Esophagus squamous epithelium (tissue), 4 donors: ENCODE results near the gene THOC1.

Source experiments
- CTCF ChIP-seq, 6 experiments: fragments of 450-650 bp in 4 of 6; fragments of 200-600 bp in 2 of 6; sonication (generic) in 2 of 6; IDR thresholded peaks; one replicate each; pipeline ENCODE4 v1.5.1; 2016 to 2019; ENCODE audit warnings: antibody characterized with exemption in 6 of 6, mild to moderate bottlenecking in 4 of 6, moderate library complexity in 4 of 6
- POLR2A ChIP-seq, 4 donors: fragments of 450-650 bp; IDR thresholded peaks; one replicate each; pipeline ENCODE4 v1.6.1; 2017; ENCODE audit warnings: antibody characterized with exemption in 4 of 4, mild to moderate bottlenecking in 4 of 4, moderate library complexity in 3 of 4

- no peak for TF ChIP-seq CTCF (IDR thresholded peaks at IDR 0.05)
- no peak for TF ChIP-seq POLR2A (IDR thresholded peaks at IDR 0.05)
Observed at GRCh38 chr18:248053-248452, 19.8 kb downstream of the THOC1 start.
